T1000 (cell line): ENCODE measurements around the gene DENND6B.
A peak's percentile ranks its signal among the peaks of the same experiment; 100 is the strongest.

Source experiments
- DNase-seq: peaks from one replicate; lab custom pipeline; 2025; ENCODE audit warnings: mixed read lengths; lab: John Stamatoyannopoulos, UW

The DENND6B gene

DNA sequence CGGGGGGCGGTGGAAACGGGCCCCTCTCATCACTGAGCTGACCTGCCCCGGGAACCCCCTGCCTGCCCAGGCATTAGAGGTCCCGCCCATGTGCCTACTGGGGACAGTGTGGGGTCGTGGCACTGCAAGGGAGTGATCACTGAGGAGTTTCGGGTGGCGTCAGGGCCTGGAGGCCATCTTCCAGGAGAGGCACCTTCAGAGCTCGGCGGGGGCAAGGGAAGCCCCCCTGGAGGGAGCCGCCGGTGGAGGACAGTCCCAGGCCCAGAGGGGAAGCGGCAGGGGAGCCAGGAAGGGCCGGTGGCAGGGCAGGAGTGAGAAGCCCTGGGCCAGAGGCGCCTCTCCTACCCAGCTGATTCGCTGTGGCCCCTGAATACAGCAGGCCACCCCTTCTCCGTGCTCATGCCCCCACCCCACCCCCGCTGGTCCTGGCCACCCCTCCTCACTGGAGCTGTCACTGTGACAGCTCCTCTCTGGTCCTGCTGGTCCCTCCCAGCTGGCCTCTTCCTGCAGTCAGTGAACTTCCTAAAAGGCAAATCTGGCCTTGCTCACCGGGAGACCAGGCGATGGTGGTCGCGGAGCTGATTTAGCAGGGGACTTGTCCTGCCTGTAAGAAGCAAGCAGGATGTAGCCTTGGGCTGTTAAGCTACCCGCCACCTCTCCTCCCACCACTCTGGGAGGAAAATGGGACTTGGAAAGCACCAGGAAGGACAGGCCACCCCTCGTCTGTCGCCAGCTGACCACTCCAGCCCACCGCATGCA lies 54.6 kb downstream of the DENND6B start:
- DNase-seq = no peak

DNA sequence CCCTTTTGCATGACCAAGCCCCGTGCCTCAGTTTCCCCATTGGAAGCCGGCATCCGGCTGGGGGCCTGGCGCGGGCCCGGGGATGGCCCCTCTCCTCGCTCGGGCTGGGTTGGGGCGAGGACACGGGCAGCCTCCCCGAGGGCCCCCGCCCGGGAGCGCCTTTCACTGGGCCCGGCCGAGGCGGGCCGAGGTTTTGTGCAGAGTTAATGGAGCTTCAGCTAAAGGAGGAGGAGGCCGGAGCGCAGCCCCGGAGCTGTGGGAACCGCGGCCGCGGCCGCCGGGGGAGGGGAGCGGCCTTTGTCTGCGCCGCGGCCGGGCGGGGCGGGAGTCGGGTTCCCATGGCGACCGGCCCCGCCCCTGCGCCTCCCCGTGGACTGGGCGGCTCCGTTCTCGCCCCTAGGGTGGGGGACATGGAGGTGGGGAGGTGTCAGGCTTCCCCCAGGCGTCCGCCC lies 55.3 kb downstream of the DENND6B start:
- no peak for DNase-seq

DNA sequence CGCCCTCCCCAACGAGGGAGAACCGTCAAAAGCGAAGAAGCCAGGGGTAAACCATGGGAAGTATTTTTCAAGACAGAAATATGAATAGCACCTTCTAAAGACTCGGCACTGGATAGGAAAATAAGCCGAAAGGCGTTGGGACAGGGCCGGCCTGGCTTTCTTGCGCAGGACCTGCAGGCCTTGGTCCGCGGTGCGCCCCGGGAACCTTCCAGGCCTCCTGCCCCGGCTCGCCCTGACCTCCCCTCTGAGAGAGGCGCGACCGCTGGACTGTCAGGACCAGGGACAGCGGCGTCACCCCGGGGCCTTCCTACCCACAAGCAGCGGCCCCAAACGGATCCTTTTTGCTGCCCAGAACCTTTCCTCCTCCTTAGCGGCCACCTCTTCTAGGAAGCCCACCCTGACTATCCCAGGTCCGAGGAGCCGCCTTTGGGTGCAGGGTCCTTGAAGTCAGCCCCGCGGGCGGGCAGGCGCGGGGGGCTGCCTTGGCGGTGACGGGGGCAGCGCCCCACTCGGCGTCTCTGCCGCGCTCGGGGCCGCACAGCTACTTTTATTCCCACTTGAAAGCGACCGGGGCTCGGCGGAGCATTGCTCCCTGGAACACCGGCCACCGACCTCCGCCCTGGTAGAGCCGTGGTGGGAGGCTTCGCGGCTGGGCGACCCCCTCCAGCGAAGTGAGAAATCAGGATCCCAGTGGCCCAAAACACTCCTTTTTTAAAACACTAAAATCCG lies 56.0 kb downstream of the DENND6B start:
- DNase-seq = peak; percentile 7

- no peak for DNase-seq
Observed at GRCh38 chr22:50269970-50270665, 56.7 kb downstream of the DENND6B start, which contains the start of gene MAPK11. MAPK11 (minus strand) TSS chr22:50270380; CDS start chr22:50270292, 88 bp downstream.

DNA sequence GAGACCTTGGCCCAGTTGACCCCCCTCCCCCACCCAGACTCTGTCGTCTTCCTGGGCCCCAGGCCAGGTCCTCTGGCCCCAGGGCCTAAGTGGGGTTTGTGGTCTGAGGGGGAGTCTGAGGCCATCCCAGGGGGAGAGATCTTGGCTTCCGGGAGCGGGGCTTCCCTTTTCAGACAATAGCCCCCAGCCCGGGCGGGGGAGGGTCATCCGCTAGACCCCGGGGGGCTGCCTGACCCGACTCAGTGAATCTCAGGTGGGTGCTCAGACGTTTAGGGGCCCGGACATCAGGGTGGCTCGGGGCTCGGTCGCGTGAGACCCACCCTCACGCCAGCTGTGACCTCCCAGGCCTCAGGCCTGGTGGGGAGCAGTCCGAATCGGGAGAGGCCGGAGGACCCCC lies 57.2 kb downstream of the DENND6B start:
- no peak for DNase-seq

DNA sequence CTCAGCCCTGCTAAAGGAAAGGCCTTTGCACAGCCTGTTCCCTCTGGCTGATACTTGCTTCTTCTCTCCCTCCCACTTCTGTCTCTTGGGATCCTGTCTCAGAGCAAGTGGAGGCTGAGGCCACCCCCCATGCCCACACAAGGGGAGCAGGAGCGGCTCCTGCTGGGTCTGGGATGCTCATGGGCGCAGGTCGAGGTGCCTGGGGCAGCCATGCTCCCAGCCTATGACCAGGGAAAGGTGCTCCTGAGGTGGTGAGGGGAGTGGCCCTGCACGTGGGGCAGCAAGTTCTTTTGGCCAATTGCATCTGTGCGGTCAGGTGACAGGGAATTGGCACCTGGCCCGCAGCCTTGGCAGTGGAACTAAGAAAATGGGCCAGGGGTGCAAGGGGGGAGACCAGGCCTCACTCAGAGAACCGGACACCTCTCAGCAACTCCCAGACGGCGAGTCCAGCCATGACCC lies 58.1 kb downstream of the DENND6B start:
- DNase-seq = no peak

- peak; percentile 34 for DNase-seq
Observed at GRCh38 chr22:50267591-50268390, 59.0 kb downstream of the DENND6B start.

- no peak for DNase-seq
Observed at GRCh38 chr22:50266994-50267393, 59.8 kb downstream of the DENND6B start.

DNA sequence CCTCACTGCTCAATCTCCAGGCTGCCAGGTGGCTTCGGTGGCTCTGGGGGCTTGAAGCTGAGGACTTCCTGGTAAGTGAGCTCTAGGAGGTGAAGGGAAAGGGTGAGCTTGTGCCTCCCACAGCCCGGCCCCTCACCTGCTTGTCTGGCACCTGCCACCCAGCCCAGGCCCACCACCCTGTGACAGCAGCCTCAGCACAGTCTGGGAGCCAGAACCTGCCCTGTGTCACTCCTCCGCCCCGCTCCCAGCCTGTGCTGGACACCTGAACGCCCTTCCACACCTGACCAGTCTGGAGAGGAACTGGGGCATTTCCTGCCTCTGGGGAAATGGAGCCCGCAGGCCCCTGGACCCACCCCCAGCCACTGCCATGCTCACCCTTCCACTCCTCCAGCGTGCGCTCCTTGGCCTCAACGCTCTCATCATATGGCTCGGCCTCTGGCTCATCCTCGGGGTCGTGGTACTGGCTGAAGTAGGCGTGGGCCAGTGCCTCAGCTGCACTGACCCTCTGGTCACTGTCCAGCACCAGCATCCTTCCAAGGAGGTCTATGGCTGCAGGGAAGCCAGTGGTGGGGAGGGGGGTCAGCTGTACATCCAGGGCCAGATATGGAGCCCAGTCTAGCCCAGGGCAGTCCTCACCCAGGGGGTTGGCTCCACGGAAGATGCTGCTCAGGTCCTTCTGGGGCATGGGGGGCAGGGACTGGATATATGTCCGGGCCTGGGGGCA lies 61.7 kb downstream of the DENND6B start:
- no peak for DNase-seq

- no peak for DNase-seq
Observed at GRCh38 chr22:50264104-50264745, 62.6 kb downstream of the DENND6B start.

- no peak for DNase-seq
Observed at GRCh38 chr22:50262973-50263617, 63.7 kb downstream of the DENND6B start.

- no peak for DNase-seq
Observed at GRCh38 chr22:50262460-50262911, 64.3 kb downstream of the DENND6B start.

GRCh38 chr22:50261615-50262459 lies 65.0 kb downstream of the DENND6B start, which contains the start of gene MAPK12:
MAPK12 (minus strand) TSS chr22:50261683; CDS start chr22:50261509, 174 bp downstream.
- no peak for DNase-seq

- DNase-seq = no peak
Observed at GRCh38 chr22:50260801-50261614, 65.8 kb downstream of the DENND6B start.

GRCh38 chr22:50260434-50260800 lies 66.4 kb downstream of the DENND6B start:
- no peak for DNase-seq

- no peak for DNase-seq
Observed at GRCh38 chr22:50259302-50259701, 67.5 kb downstream of the DENND6B start.
